Measurements from ENCODE around the gene STON1. TPM values are rescaled to one million over a fixed set of nuclear protein-coding genes. Genes with fewer than 3 reads are reported as not detected.

Gene STON1
- total RNA-seq, 1 experiment from 2014 or later: 5.5 TPM

DNA sequence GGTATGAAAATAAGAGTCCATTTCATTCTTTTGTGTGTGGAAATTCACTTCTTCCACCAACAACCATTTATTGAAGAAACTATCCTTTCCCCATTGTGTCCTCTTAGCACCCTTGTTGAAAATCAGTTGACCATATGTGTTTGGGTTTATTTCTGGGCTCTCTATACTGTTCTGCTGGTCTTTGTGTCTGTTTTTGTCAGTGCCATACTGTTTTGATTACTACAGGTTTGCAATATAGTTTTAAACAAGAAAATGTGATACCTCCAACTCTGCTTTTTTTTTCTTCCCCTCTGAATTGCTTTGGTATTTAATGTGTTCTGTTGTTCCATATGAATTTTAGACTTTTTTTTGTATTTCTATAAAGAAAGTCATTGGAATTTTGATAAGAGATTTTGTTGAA lies 96.1 kb downstream of the STON1 start:
- TF ChIP-seq, protein P1, sequence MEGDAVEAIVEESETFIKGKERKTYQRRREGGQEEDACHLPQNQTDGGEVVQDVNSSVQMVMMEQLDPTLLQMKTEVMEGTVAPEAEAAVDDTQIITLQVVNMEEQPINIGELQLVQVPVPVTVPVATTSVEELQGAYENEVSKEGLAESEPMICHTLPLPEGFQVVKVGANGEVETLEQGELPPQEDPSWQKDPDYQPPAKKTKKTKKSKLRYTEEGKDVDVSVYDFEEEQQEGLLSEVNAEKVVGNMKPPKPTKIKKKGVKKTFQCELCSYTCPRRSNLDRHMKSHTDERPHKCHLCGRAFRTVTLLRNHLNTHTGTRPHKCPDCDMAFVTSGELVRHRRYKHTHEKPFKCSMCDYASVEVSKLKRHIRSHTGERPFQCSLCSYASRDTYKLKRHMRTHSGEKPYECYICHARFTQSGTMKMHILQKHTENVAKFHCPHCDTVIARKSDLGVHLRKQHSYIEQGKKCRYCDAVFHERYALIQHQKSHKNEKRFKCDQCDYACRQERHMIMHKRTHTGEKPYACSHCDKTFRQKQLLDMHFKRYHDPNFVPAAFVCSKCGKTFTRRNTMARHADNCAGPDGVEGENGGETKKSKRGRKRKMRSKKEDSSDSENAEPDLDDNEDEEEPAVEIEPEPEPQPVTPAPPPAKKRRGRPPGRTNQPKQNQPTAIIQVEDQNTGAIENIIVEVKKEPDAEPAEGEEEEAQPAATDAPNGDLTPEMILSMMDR (conservative IDR thresholded peaks at IDR 0.05): no peak
- H3K4me2 ChIP-seq (ENCODE audit: insufficient read depth, insufficient read length, low read length): no peak overlapping the region
- H3K27me3 ChIP-seq (ENCODE audit: insufficient read depth, low read length): no peaks in the 10 kb centered on the region
- no peaks in the 10 kb centered on the region for H3K23me2 ChIP-seq (ENCODE audit: insufficient read length, low read depth, low read length, poor library complexity, severe bottlenecking)
- Mint-ChIP-seq H3K4me1 (no peaks in the 10 kb centered on the region), H3K27ac (no peak overlapping the region), H3K9me3 (peaks cover 6 to 7% of the 10 kb centered on the region in 2 experiments), H3K27me3 (ENCODE audit: low read depth) (no peaks in the 10 kb centered on the region; the same call in 1 of the 2 replicates), H3K4me3 (no peak overlapping the region), H3K36me3 (ENCODE audit: insufficient read depth in 1 of 3, low read depth in 3 of 3) (peaks cover 0 to 6% (median 0%) of the 10 kb centered on the region in 3 experiments; a peak in 3 of 7 replicates)
- no peaks in the 10 kb centered on the region for H4K20me1 ChIP-seq (ENCODE audit: control insufficient read depth, insufficient read depth, insufficient read length)
- H3K9ac ChIP-seq (ENCODE audit: extremely low read depth, insufficient read length, low read length): no peak overlapping the region
- no peak overlapping the region for H2BK20ac ChIP-seq (ENCODE audit: low read depth, low read length, poor library complexity, severe bottlenecking)
- H3K23ac ChIP-seq (ENCODE audit: insufficient read length, low read depth, low read length): no peak overlapping the region
- H3K79me2 ChIP-seq (ENCODE audit: insufficient read depth, low read length): no peaks in the 10 kb centered on the region
- no peak overlapping the region for H3K14ac ChIP-seq (ENCODE audit: insufficient read depth, low read length)
- no peak for DNase-seq
- H3K56ac ChIP-seq (ENCODE audit: insufficient read length, low read depth, low read length): no peak overlapping the region
- no peak overlapping the region for H3K18ac ChIP-seq (ENCODE audit: insufficient read length, low read depth, low read length)
- H4K91ac ChIP-seq (ENCODE audit: insufficient read length, low read depth, low read length): no peak overlapping the region
- H2BK12ac ChIP-seq (ENCODE audit: insufficient read length, low read depth, low read length): no peak overlapping the region
- no peak overlapping the region for H4K8ac ChIP-seq (replicated peaks; ENCODE audit: insufficient read length, low read depth, low read length)
- no peak overlapping the region for H2BK120ac ChIP-seq (ENCODE audit: low read depth, low read length, poor library complexity, severe bottlenecking)
- no peak overlapping the region for H2AFZ ChIP-seq (ENCODE audit: low read length)
- H2AK5ac ChIP-seq (ENCODE audit: insufficient read length, low read length): no peak overlapping the region
- H4K5ac ChIP-seq (ENCODE audit: insufficient read length, low read depth, low read length): no peak overlapping the region
- H3K4me1 ChIP-seq (ENCODE audit: insufficient read depth, low read length): no peaks in the 10 kb centered on the region
- no peak overlapping the region for H3K27ac ChIP-seq (ENCODE audit: insufficient read length, low read depth, low read length)
- H3K79me1 ChIP-seq (ENCODE audit: insufficient read depth, low read depth, low read length, poor library complexity, severe bottlenecking): no peaks in the 10 kb centered on the region
- H3K4ac ChIP-seq (ENCODE audit: low read depth, low read length): no peak overlapping the region
- no peak overlapping the region for H2BK15ac ChIP-seq (ENCODE audit: low read depth, low read length)
- no peaks in the 10 kb centered on the region for H3K9me3 ChIP-seq (ENCODE audit: control insufficient read depth, low read depth, low read length)
- H2BK5ac ChIP-seq (ENCODE audit: insufficient read length, low read length): no peak overlapping the region
- no peak overlapping the region for H3T11ph ChIP-seq (ENCODE audit: low read length)

All from H9 (cell line).